Tibial nerve (tissue), 4 donors: ENCODE data around the gene ZMYM4. TPM values are rescaled to one million over a fixed set of nuclear protein-coding genes. Genes with fewer than 3 reads are reported as not detected.

ENCODE experiments used
- DNase-seq, 2 donors: peaks; one replicate each; pipeline ENCODE4 v3.0.0-alpha.2; 2019; ENCODE audit warnings: low spot score in 2 of 2
- H3K27ac ChIP-seq, 4 donors: fragments of 200-600 bp; sonication (generic) in 3 of 4; one replicate each; pipeline ENCODE4 v1.5.1; 2017 to 2019; ENCODE audit warnings: mild to moderate bottlenecking in 1 of 4
- H3K27me3 ChIP-seq, 2 donors: fragments of 200-600 bp; sonication (generic) in 1 of 2; one replicate each; pipeline versions ENCODE4 v1.5.1 to v1.6.0; 2017 to 2019
- H3K36me3 ChIP-seq, 3 donors: fragments of 200-600 bp; sonication (generic); one replicate each; pipeline ENCODE4 v1.5.1; 2018 to 2019
- H3K4me1 ChIP-seq, 4 donors: fragments of 200-600 bp; sonication (generic) in 3 of 4; one replicate each; pipeline ENCODE4 v1.5.1; 2017 to 2019
- H3K4me3 ChIP-seq, 4 donors: fragments of 200-600 bp; sonication (generic) in 3 of 4; one replicate each; pipeline ENCODE4 v1.5.1; 2017 to 2019; ENCODE audit warnings: mild to moderate bottlenecking in 1 of 4, moderate library complexity in 1 of 4
- H3K9me3 ChIP-seq, 4 donors: fragments of 200-600 bp; sonication (generic) in 3 of 4; one replicate each; pipeline ENCODE4 v1.5.1; 2017 to 2019
- EP300 ChIP-seq, 2 donors: sonication (generic); formaldehyde crosslinking; IDR thresholded peaks; one replicate each; pipeline ENCODE4 v1.6.1; 2017; ENCODE audit warnings: antibody characterized with exemption in 2 of 2, mild to moderate bottlenecking in 1 of 2
- POLR2A ChIP-seq, 2 donors: fragments of 450-650 bp; IDR thresholded peaks; one replicate each; pipeline ENCODE4 v1.6.1; 2017; ENCODE audit warnings: antibody characterized with exemption in 2 of 2, mild to moderate bottlenecking in 2 of 2, moderate library complexity in 2 of 2
- WGBS, 2 donors: methylation state at CpG; one replicate each; pipeline ENCODE4 v1.1.5; 2018; 5-methylcytosine and 5-hydroxymethylcytosine counted together
- total RNA-seq, 4 donors: library from RNA; depleted of rRNA; stranded (reverse); fragments of >200 nt; gene quantifications; one replicate each; pipeline ENCODE4 v1.1.0, GENCODE V29; 2016
- TF ChIP-seq, protein P1 (sequence below), 5 experiments: fragments of 200-600 bp in 3 of 5; fragments of 450-650 bp in 2 of 5; sonication (generic) in 3 of 5; IDR thresholded peaks; one replicate each; pipeline ENCODE4 v1.5.1; 2016 to 2019; ENCODE audit warnings: antibody characterized with exemption in 5 of 5, mild to moderate bottlenecking in 3 of 5, moderate library complexity in 2 of 5

ZMYM4 gene
- total RNA-seq, 4 donors from 2014 or later, result 22.2 to 38.7 (median 26.5) TPM

DNA sequence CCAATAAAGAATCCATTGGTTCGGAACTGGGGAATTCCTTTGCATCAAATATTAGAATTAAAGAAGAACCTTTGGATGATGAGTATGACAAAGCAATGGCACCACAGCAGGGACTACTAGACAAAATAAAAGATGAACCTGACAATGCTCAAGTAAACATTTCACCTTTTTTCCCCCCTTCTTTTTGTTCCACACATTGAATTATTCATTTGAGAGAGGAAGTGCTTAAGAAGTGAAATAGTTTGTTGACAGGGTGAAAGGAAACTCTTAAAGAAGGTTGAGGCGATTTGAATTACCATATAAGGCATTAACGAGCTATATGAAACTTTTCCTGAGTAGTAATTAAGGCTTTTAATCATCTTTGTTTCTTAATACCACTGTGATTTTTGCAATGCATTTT is 93.1 kb downstream of the ZMYM4 start:
- Histone ChIP-seq H3K9me3 (no peaks in the 10 kb centered on the region), H3K36me3 (peaks cover 0 to 15% (median 0%) of the 10 kb centered on the region in 3 donors), H3K4me3 (no peak overlapping the region), H3K4me1 (peaks cover 0 to 7% (median 0%) of the 10 kb centered on the region in 4 donors), H3K27me3 (no peaks in the 10 kb centered on the region), H3K27ac (no peak overlapping the region)
- TF ChIP-seq POLR2A (IDR thresholded peaks at IDR 0.05), result no peak
- 77 to 81% methylated on average over 3 of the region's 3 CpGs for WGBS, 2 donors
- no peak for DNase-seq

DNA sequence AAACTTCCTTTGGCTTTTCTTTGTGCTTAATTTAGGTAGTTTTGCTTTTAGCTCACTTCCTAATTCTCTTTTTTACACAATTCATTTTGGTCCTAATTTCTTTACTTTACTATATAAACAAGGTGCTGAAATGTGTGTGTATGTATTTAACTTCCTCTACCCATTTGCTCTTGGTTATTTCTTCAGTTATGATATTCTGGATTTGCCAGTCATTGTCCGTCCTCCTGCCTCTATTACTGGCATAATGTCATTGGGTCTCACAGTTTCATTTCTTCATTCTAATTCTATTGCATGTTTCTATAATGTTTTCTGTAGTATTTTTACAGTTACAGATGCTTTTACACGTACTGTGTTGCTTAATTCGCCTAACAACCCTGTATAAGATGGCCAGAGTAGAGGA is 96.2 kb downstream of the ZMYM4 start:
- WGBS, 2 donors, result 85% methylated on average over 3 of the region's 3 CpGs
- Histone ChIP-seq H3K4me1 (peaks cover 0 to 15% (median 0%) of the 10 kb centered on the region in 4 donors), H3K36me3 (peaks cover 0 to 15% (median 0%) of the 10 kb centered on the region in 3 donors), H3K9me3 (no peaks in the 10 kb centered on the region), H3K4me3 (no peak overlapping the region), H3K27me3 (no peaks in the 10 kb centered on the region), H3K27ac (no peak overlapping the region)
- TF ChIP-seq EP300 (IDR thresholded peaks at IDR 0.05), result no peak
- TF ChIP-seq, protein P1, sequence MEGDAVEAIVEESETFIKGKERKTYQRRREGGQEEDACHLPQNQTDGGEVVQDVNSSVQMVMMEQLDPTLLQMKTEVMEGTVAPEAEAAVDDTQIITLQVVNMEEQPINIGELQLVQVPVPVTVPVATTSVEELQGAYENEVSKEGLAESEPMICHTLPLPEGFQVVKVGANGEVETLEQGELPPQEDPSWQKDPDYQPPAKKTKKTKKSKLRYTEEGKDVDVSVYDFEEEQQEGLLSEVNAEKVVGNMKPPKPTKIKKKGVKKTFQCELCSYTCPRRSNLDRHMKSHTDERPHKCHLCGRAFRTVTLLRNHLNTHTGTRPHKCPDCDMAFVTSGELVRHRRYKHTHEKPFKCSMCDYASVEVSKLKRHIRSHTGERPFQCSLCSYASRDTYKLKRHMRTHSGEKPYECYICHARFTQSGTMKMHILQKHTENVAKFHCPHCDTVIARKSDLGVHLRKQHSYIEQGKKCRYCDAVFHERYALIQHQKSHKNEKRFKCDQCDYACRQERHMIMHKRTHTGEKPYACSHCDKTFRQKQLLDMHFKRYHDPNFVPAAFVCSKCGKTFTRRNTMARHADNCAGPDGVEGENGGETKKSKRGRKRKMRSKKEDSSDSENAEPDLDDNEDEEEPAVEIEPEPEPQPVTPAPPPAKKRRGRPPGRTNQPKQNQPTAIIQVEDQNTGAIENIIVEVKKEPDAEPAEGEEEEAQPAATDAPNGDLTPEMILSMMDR (IDR thresholded peaks at IDR 0.05), result no peak
- TF ChIP-seq POLR2A (IDR thresholded peaks at IDR 0.05), result no peak
- no peak for DNase-seq

DNA sequence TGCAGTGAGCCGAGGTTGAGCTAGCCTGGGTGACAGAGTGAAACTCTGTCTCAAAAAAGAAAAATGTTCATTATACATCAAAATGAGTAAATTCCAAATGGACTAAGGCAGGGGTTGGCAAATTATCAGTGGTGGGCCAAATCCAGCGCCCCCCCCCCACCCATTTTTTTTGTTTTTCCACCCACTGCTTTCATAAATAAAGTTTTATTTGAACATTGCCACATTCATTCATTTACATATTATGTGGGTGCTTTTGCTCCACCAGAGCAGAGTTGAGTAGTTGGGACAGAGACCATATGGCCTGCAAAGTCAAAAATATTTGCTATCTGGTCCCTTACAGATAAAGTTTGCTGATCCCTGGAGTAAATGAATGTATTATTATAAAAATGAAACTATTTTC is 99.4 kb downstream of the ZMYM4 start:
- Histone ChIP-seq H3K9me3 (no peaks in the 10 kb centered on the region), H3K36me3 (peaks cover 0 to under 1% (median 0%) of the 10 kb centered on the region in 3 donors), H3K27ac (no peak overlapping the region), H3K4me1 (peaks cover 0 to 27% (median 0%) of the 10 kb centered on the region in 4 donors), H3K27me3 (no peaks in the 10 kb centered on the region), H3K4me3 (no peak overlapping the region)
- DNase-seq, result no peak
- WGBS, 2 donors, result 95 to 100% methylated on average over 2 of the region's 2 CpGs
- TF ChIP-seq, protein P1 (IDR thresholded peaks at IDR 0.05), result no peak
- TF ChIP-seq POLR2A (IDR thresholded peaks at IDR 0.05) (no peak), EP300 (IDR thresholded peaks at IDR 0.05) (no peak)

DNA sequence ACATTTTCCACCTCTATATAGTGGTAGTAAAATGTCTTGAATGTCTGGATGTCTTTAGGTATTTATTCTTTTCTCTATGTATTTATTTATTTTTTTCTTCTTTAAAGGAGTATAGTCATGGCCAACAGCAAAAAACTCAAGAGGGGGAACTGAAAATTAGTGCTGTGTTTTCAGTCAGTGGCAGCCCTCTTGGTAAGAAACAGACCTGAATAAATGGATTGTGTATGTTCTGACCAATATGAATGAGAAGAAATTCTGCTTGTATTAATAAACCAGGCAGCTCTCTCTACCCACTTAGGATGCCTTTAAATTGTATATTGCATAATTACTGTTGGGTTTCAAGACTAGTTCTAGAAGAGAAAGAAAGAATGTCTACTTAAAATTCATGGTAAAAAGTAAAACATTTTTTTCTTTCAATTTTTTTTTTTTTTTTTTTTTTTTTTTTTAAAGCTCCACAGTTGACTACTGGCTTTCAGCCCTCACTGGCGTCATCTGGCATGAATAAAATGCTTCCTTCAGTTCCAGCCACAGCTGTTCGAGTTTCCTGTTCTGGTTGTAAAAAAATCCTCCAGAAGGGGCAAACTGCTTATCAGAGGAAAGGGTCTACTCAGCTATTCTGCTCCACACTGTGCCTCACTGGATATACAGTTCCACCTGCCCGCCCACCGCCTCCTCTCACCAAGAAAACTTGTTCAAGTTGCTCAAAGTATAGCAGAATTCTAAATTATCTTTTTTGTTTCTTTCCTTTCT is 101.6 kb downstream of the ZMYM4 start:
- Histone ChIP-seq H3K9me3 (no peaks in the 10 kb centered on the region), H3K36me3 (no peaks in the 10 kb centered on the region), H3K4me1 (peaks cover 0 to 20% (median 0%) of the 10 kb centered on the region in 4 donors), H3K4me3 (no peak overlapping the region), H3K27ac (peak overlapping the region in 2 of 4 donors; percentile 63 to 88), H3K27me3 (no peaks in the 10 kb centered on the region)
- peak; percentile 22 to 59 for DNase-seq
- WGBS, 2 donors, result 26 to 28% methylated on average over 4 of the region's 4 CpGs
- TF ChIP-seq POLR2A (IDR thresholded peaks at IDR 0.05) (no peak), EP300 (IDR thresholded peaks at IDR 0.05) (peak in 1 of 2 donors; percentile 17)
- TF ChIP-seq, protein P1 (IDR thresholded peaks at IDR 0.05), result no peak

DNA sequence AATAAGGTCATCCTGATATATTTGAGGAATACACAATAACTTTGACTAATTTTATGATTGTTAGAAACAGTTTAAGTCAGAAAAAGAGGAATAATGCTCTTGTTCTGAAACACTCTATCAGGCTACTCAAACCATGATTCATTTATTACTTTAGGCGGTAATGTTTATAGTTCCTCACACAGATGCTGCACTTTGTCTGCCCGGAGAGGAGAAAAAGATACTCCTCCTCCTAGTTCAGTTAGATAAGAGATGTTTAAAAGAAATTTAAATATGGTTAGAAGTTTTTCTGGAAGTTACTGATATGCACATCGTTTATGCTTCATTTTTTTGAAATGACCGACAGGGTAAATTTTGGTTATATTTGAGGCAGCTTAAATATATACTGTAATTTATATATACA is 103.0 kb downstream of the ZMYM4 start:
- H3K36me3 ChIP-seq, result peaks cover 0 to 4% (median 0%) of the 10 kb centered on the region in 3 donors
- peaks cover 0 to 20% (median 0%) of the 10 kb centered on the region in 4 donors for H3K4me1 ChIP-seq
- no peak overlapping the region for H3K27ac ChIP-seq
- WGBS, 2 donors, result 77 to 84% methylated on average over 4 of the region's 4 CpGs
- H3K4me3 ChIP-seq, result no peak overlapping the region
- DNase-seq, result no peak
- no peaks in the 10 kb centered on the region for H3K27me3 ChIP-seq
- no peak for TF ChIP-seq EP300 (IDR thresholded peaks at IDR 0.05)
- no peaks in the 10 kb centered on the region for H3K9me3 ChIP-seq

DNA sequence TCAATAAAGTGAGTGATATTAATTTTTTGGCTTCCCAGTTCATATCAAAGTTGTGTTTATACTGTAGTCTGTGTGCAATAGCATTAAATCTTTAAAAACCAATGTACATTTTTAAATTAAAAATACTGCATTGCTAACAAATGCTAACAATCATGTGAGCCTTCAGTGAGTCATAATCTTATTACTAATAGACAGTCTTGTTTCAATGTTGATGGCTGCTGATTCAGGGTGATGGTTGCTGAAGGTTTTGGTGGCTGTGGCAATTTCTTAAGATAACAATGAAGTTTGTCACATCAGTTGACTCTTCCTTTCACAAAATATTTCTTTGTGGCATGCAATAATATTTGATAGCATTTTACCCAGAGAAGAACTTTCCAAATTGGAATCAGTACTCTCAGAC is 109.0 kb downstream of the ZMYM4 start:
- DNase-seq, result no peak
- no peaks in the 10 kb centered on the region for H3K9me3 ChIP-seq
- H3K4me3 ChIP-seq, result no peak overlapping the region
- no peaks in the 10 kb centered on the region for H3K27me3 ChIP-seq
- peaks cover 0 to 23% (median 0%) of the 10 kb centered on the region in 3 donors for H3K36me3 ChIP-seq
- no peaks in the 10 kb centered on the region for H3K4me1 ChIP-seq
- H3K27ac ChIP-seq, result no peak overlapping the region
- TF ChIP-seq, protein P1 (IDR thresholded peaks at IDR 0.05), result no peak
- no peak for TF ChIP-seq POLR2A (IDR thresholded peaks at IDR 0.05)
- no peak for TF ChIP-seq EP300 (IDR thresholded peaks at IDR 0.05)
